Measurements from ENCODE around the gene GNAI1. TPM values are rescaled to one million over a fixed set of nuclear protein-coding genes. Genes with fewer than 3 reads are reported as not detected.

The GNAI1 gene
- total RNA-seq, 2 donors from 2014 or later = 11.1 to 30.9 TPM

GRCh38 chr7:80206763-80207162 lies 72.1 kb downstream of the GNAI1 start:
- Histone ChIP-seq H3K9me3 (no peaks in the 10 kb centered on the region), H3K4me1 (ENCODE audit: control insufficient read depth in 1 of 2, low read depth in 2 of 2) (no peaks in the 10 kb centered on the region), H3K4me3 (no peak overlapping the region), H3K27me3 (replicated peaks; ENCODE audit: insufficient read depth) (no peaks in the 10 kb centered on the region), H3K36me3 (no peaks in the 10 kb centered on the region), H3K27ac (no peak overlapping the region)
- no peak for TF ChIP-seq CTCF (IDR thresholded peaks at IDR 0.05)
- no peak for DNase-seq (ENCODE audit: low spot score)
- no peak for ATAC-seq (ENCODE audit: insufficient number of reproducible peaks, low FRiP score, low read depth)

- DNase-seq (ENCODE audit: low spot score) = no peak
- H3K4me3 ChIP-seq = no peak overlapping the region
- H3K27me3 ChIP-seq (replicated peaks; ENCODE audit: insufficient read depth) = no peaks in the 10 kb centered on the region
- no peaks in the 10 kb centered on the region for H3K4me1 ChIP-seq (ENCODE audit: control insufficient read depth in 1 of 2, low read depth in 2 of 2)
- H3K9me3 ChIP-seq = no peaks in the 10 kb centered on the region
- no peak for TF ChIP-seq CTCF (IDR thresholded peaks at IDR 0.05)
- ATAC-seq (ENCODE audit: insufficient number of reproducible peaks, low FRiP score, low read depth) = no peak
- no peak overlapping the region for H3K27ac ChIP-seq
- no peaks in the 10 kb centered on the region for H3K36me3 ChIP-seq
These were observed 72.9 kb downstream of the GNAI1 start for GRCh38 chr7:80207501-80207900.

- no peak for TF ChIP-seq CTCF (IDR thresholded peaks at IDR 0.05)
- no peak for ATAC-seq (ENCODE audit: insufficient number of reproducible peaks, low FRiP score, low read depth)
- Histone ChIP-seq H3K4me3 (no peak overlapping the region), H3K4me1 (ENCODE audit: control insufficient read depth in 1 of 2, low read depth in 2 of 2) (no peaks in the 10 kb centered on the region), H3K9me3 (no peaks in the 10 kb centered on the region), H3K36me3 (no peaks in the 10 kb centered on the region), H3K27ac (no peak overlapping the region), H3K27me3 (replicated peaks; ENCODE audit: insufficient read depth) (no peaks in the 10 kb centered on the region)
- DNase-seq (ENCODE audit: low spot score) = no peak
These were observed 74.1 kb downstream of the GNAI1 start for GRCh38 chr7:80208700-80209099.

DNA sequence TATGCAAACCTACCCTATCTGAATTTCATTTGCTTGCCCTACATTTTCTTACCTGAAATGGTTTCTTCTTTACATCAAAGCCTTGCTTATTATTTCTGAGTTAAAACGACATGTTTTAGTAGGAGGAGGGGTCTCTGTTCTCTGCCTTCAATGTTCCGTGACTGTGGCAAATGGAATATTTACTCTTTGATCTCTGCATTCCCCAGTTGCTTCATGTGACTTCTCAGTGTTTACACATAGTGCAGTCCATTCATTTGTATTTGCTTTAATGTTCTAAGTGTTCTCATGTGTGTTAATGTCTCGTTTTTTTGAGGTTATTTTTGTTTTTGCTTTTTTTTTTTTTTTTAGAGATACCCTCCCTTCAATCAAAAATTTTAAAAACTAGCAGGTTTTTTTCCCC lies 75.8 kb downstream of the GNAI1 start:
- DNase-seq (ENCODE audit: low spot score) = no peak
- no peaks in the 10 kb centered on the region for H3K36me3 ChIP-seq
- no peak overlapping the region for H3K4me3 ChIP-seq
- no peak for ATAC-seq (ENCODE audit: insufficient number of reproducible peaks, low FRiP score, low read depth)
- no peaks in the 10 kb centered on the region for H3K27me3 ChIP-seq (replicated peaks; ENCODE audit: insufficient read depth)
- TF ChIP-seq CTCF (IDR thresholded peaks at IDR 0.05) = no peak
- H3K9me3 ChIP-seq = no peaks in the 10 kb centered on the region
- H3K4me1 ChIP-seq (ENCODE audit: control insufficient read depth in 1 of 2, low read depth in 2 of 2) = no peaks in the 10 kb centered on the region
- no peak overlapping the region for H3K27ac ChIP-seq

DNA sequence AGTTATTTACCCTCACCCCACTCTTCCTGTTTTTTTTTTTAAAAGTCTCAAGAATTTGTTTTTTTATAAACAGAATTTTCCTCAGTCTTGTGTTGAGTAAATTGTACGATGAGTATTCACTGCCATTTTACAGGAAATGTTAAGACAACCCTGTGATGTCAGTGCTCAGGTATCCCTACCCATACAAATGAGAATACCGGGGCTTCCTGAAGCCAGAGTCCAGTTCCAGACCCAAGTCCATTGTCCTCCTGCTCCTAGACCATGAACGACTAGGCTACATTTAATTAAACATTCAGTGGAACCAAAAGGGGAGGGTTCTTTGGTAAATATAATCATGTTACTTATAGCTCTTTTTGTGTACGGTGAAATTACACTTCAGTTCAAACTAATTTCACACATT lies 79.2 kb downstream of the GNAI1 start:
- Histone ChIP-seq H3K27ac (no peak overlapping the region), H3K4me3 (no peak overlapping the region), H3K9me3 (no peaks in the 10 kb centered on the region), H3K4me1 (ENCODE audit: control insufficient read depth in 1 of 2, low read depth in 2 of 2) (no peaks in the 10 kb centered on the region), H3K36me3 (no peaks in the 10 kb centered on the region), H3K27me3 (replicated peaks; ENCODE audit: insufficient read depth) (no peaks in the 10 kb centered on the region)
- DNase-seq (ENCODE audit: low spot score) (no peak), ATAC-seq (ENCODE audit: insufficient number of reproducible peaks, low FRiP score, low read depth) (no peak)
- no peak for TF ChIP-seq CTCF (IDR thresholded peaks at IDR 0.05)
